ENCODE measurements around the gene MMS22L. TPM values are rescaled to one million over a fixed set of nuclear protein-coding genes. Genes with fewer than 3 reads are reported as not detected.

MMS22L gene, protein sequence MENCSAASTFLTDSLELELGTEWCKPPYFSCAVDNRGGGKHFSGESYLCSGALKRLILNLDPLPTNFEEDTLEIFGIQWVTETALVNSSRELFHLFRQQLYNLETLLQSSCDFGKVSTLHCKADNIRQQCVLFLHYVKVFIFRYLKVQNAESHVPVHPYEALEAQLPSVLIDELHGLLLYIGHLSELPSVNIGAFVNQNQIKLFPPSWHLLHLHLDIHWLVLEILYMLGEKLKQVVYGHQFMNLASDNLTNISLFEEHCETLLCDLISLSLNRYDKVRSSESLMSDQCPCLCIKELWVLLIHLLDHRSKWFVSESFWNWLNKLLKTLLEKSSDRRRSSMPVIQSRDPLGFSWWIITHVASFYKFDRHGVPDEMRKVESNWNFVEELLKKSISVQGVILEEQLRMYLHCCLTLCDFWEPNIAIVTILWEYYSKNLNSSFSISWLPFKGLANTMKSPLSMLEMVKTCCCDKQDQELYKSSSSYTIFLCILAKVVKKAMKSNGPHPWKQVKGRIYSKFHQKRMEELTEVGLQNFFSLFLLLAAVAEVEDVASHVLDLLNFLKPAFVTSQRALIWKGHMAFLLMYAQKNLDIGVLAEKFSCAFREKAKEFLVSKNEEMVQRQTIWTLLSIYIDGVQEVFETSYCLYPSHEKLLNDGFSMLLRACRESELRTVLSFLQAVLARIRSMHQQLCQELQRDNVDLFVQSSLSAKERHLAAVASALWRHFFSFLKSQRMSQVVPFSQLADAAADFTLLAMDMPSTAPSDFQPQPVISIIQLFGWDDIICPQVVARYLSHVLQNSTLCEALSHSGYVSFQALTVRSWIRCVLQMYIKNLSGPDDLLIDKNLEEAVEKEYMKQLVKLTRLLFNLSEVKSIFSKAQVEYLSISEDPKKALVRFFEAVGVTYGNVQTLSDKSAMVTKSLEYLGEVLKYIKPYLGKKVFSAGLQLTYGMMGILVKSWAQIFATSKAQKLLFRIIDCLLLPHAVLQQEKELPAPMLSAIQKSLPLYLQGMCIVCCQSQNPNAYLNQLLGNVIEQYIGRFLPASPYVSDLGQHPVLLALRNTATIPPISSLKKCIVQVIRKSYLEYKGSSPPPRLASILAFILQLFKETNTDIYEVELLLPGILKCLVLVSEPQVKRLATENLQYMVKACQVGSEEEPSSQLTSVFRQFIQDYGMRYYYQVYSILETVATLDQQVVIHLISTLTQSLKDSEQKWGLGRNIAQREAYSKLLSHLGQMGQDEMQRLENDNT
- total RNA-seq, result 36.3 and 44.1 TPM in 2 replicates

DNA sequence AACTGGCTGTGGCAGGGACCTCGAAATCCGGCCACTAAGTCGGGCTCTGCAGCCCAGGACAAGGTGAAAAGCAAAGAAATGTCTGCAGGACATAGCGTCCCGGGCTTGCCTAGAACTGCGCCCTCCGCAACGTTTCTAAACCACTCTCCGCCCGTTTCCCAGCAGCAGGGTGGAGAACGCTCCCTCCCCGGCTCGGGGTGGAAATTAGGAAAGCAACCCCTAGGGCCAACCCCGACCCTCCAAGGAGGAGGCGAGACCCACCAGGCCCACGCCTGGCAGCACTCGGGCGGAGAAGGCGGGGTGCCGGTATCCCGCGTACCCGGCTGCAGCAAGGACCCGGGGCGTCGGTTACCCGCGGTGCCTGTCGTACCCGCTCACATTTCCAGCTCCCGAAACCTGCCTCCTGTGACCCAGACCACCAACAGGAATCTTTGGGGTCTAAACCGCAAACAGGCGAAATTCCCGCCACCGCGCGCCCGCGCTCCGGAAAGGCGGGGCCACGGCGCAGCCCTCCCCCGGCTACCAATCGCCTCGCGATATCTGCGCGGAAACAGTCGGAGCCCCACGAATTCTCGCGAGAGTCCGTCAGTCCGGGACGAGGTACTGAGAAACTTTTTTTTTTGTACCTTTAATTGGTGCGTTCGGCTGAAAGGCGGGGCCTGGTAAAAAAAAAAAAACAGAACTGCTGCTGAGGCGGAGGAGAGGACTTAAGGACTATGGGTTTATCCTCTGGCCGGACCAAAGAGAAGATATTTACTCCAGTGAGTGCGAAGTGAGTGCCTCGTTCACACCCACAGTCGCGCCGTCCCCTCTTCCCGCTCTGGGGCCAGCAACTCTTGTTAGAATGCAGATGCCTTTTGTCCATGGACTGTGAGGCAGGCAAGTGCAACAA lies at the start of gene MMS22L:
Gene MMS22L (minus strand): TSS at position 491 of the 892 bp plus-strand sequence. CDS start 739 bp downstream, outside the sequence.

